GM13977 (cell line): Measurements from ENCODE around the gene RPRD1A.

Source experiments
- DNase-seq: peaks from one replicate; pipeline ENCODE4 v3.0.0; 2012; ENCODE audit warnings: low spot score
- CTCF ChIP-seq: IDR thresholded peaks from 2 replicates; pipeline ENCODE4 v1.5.1; 2012; ENCODE audit warnings: mild to moderate bottlenecking, control low read depth; ENCODE audit not compliant: insufficient read depth; ENCODE audit errors: extremely low read depth, missing control alignments
- in situ Hi-C: fragments of 300-500 bp; cut with MboI; formaldehyde crosslinking; loops from one replicate; pipeline ENCODE4 v1.12.0; 2022; ENCODE audit warnings: low sequenced_read_pairs, low pct_unique_long_range_greater_than_20kb, mixed read lengths, inconsistent platforms; ENCODE audit not compliant: unreplicated experiment

RPRD1A gene

GRCh38 chr18:36020174-36020711, 47.1 kb downstream of the RPRD1A start:
- no peak for DNase-seq
- in situ Hi-C loops: loop anchor here (25.0 kb wide), 1 partner anchor 267 kb away; the partner anchor contains the start of gene FHOD3
- TF ChIP-seq CTCF: no peak

- in situ Hi-C loops: loop anchor here (25.0 kb wide), 1 partner anchor 270 kb away; the partner anchor contains the start of gene FHOD3
- no peak for DNase-seq
- no peak for TF ChIP-seq CTCF
Measured at GRCh38 chr18:36017232-36017631, 50.1 kb downstream of the RPRD1A start.

- in situ Hi-C loops: loop anchor here (25.0 kb wide), 1 partner anchor 272 kb away; the partner anchor contains the start of gene FHOD3
- TF ChIP-seq CTCF: no peak
Measured at GRCh38 chr18:36015629-36016028, 51.7 kb downstream of the RPRD1A start.

GRCh38 chr18:36012891-36013290, 54.5 kb downstream of the RPRD1A start:
- in situ Hi-C loops: loop anchor here (25.0 kb wide), 1 partner anchor 274 kb away; the partner anchor contains the start of gene FHOD3
- DNase-seq: no peak
- TF ChIP-seq CTCF: no peak

More at GRCh38 chr18:36015629-36016028, 51.7 kb downstream of the RPRD1A start:
- peak; percentile 53 for DNase-seq

GRCh38 chr18:36009214-36009613, 58.1 kb downstream of the RPRD1A start:
- no peak for DNase-seq
- in situ Hi-C loops: loop anchor here (25.0 kb wide), 1 partner anchor 278 kb away; the partner anchor contains the start of gene FHOD3
- no peak for TF ChIP-seq CTCF

GRCh38 chr18:36006997-36007396, 60.4 kb downstream of the RPRD1A start:
- TF ChIP-seq CTCF: no peak
- DNase-seq: no peak
- in situ Hi-C loops: loop anchor here (25.0 kb wide), 1 partner anchor 280 kb away; the partner anchor contains the start of gene FHOD3
